OCI-LY3 (cell line): ENCODE results near the gene ORAI3.

Experiments
- EZH2phosphoT487 ChIP-seq: fragments of 200-600 bp; shearing (Covaris generic); IDR thresholded peaks from 2 replicates; pipeline ENCODE4 v1.6.1; 2018; ENCODE audit warnings: antibody characterized with exemption, mixed run types, low read depth
- TF ChIP-seq, protein P1 (sequence below): fragments of 200-600, 300-600 bp; sonication (generic); IDR thresholded peaks from 2 replicates; pipeline ENCODE4 v1.5.1; 2014; ENCODE audit warnings: antibody characterized with exemption, low read length, low read depth

DNA sequence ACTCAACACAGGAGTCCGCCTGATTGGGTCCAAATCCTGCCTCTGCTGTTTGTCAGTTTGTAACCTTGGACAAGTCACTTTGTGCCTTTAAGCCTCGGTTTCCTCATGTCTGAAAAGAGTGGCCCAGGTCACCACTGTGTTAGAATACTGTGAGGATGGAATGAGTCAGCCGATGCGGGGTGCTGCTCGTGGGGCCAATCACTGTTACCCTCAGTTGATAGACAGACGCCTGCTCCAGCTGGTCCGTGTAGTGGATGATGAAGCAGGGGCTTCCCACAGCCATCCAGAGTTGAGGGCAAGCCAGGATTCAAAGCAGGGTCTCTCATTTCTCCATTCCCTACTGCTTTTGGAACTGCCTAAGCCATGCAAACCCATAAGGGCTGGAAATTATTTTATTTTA is 19.7 kb upstream of the ORAI3 start:
- TF ChIP-seq, protein P1, sequence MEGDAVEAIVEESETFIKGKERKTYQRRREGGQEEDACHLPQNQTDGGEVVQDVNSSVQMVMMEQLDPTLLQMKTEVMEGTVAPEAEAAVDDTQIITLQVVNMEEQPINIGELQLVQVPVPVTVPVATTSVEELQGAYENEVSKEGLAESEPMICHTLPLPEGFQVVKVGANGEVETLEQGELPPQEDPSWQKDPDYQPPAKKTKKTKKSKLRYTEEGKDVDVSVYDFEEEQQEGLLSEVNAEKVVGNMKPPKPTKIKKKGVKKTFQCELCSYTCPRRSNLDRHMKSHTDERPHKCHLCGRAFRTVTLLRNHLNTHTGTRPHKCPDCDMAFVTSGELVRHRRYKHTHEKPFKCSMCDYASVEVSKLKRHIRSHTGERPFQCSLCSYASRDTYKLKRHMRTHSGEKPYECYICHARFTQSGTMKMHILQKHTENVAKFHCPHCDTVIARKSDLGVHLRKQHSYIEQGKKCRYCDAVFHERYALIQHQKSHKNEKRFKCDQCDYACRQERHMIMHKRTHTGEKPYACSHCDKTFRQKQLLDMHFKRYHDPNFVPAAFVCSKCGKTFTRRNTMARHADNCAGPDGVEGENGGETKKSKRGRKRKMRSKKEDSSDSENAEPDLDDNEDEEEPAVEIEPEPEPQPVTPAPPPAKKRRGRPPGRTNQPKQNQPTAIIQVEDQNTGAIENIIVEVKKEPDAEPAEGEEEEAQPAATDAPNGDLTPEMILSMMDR, result no peak
- TF ChIP-seq EZH2phosphoT487, result no peak
